ENCODE data around the gene NAA35.
"Not testable (repeated sequence)": the region's sequence is repeated elsewhere in the genome, so short reads cannot be mapped to it uniquely, and the experiment has no call there.

The NAA35 gene

GRCh38 chr9:85943757-85944430 is 2.9 kb downstream of the NAA35 start:
- DNase-seq (ENCODE audit: low read depth, low spot score): no peak

GRCh38 chr9:85944672-85945071 is 3.7 kb downstream of the NAA35 start:
- no peak for DNase-seq (ENCODE audit: low read depth, low spot score)

GRCh38 chr9:85949586-85950335 is 8.8 kb downstream of the NAA35 start:
- DNase-seq (ENCODE audit: low read depth, low spot score): no peak

- no peak for DNase-seq (ENCODE audit: low read depth, low spot score)
These were observed 19.0 kb downstream of the NAA35 start for GRCh38 chr9:85959955-85960354.

GRCh38 chr9:85960688-85961093 is 19.7 kb downstream of the NAA35 start:
- no peak for DNase-seq (ENCODE audit: low read depth, low spot score)

GRCh38 chr9:85964526-85964925 is 23.6 kb downstream of the NAA35 start:
- DNase-seq (ENCODE audit: low read depth, low spot score): no peak

GRCh38 chr9:85964949-85965348 is 24.0 kb downstream of the NAA35 start:
- DNase-seq (ENCODE audit: low read depth, low spot score): no peak

- no peak for DNase-seq (ENCODE audit: low read depth, low spot score)
These were observed 28.8 kb downstream of the NAA35 start for GRCh38 chr9:85969727-85970126.

- no peak for DNase-seq (ENCODE audit: low read depth, low spot score)
These were observed 30.8 kb downstream of the NAA35 start for GRCh38 chr9:85971731-85972130.

- no peak for DNase-seq (ENCODE audit: low read depth, low spot score)
These were observed 32.3 kb downstream of the NAA35 start for GRCh38 chr9:85973238-85973637.

GRCh38 chr9:85974055-85974547 is 33.2 kb downstream of the NAA35 start:
- DNase-seq (ENCODE audit: low read depth, low spot score): not testable (repeated sequence)

- DNase-seq (ENCODE audit: low read depth, low spot score): no peak
These were observed 37.5 kb downstream of the NAA35 start for GRCh38 chr9:85978496-85978895.

GRCh38 chr9:85981369-85981768 is 40.4 kb downstream of the NAA35 start:
- DNase-seq (ENCODE audit: low read depth, low spot score): no peak

GRCh38 chr9:85984457-85984856 is 43.5 kb downstream of the NAA35 start:
- DNase-seq (ENCODE audit: low read depth, low spot score): no peak

GRCh38 chr9:85987236-85987635 is 46.3 kb downstream of the NAA35 start:
- DNase-seq (ENCODE audit: low read depth, low spot score): no peak

GRCh38 chr9:85994191-85994590 is 53.2 kb downstream of the NAA35 start:
- DNase-seq (ENCODE audit: low read depth, low spot score): no peak

- DNase-seq (ENCODE audit: low read depth, low spot score): no peak
These were observed 54.2 kb downstream of the NAA35 start for GRCh38 chr9:85995097-85995496.

- no peak for DNase-seq (ENCODE audit: low read depth, low spot score)
These were observed 54.7 kb downstream of the NAA35 start for GRCh38 chr9:85995599-85995998.

- no peak for DNase-seq (ENCODE audit: low read depth, low spot score)
These were observed 64.4 kb downstream of the NAA35 start for GRCh38 chr9:86005253-86005775.

GRCh38 chr9:86009133-86009532 is 68.2 kb downstream of the NAA35 start:
- DNase-seq (ENCODE audit: low read depth, low spot score): no peak

- DNase-seq (ENCODE audit: low read depth, low spot score): no peak
These were observed 79.8 kb downstream of the NAA35 start for GRCh38 chr9:86020731-86021130.

GRCh38 chr9:86021166-86021565 is 80.2 kb downstream of the NAA35 start:
- no peak for DNase-seq (ENCODE audit: low read depth, low spot score)
